ENCODE data around the gene SP5.

DNA sequence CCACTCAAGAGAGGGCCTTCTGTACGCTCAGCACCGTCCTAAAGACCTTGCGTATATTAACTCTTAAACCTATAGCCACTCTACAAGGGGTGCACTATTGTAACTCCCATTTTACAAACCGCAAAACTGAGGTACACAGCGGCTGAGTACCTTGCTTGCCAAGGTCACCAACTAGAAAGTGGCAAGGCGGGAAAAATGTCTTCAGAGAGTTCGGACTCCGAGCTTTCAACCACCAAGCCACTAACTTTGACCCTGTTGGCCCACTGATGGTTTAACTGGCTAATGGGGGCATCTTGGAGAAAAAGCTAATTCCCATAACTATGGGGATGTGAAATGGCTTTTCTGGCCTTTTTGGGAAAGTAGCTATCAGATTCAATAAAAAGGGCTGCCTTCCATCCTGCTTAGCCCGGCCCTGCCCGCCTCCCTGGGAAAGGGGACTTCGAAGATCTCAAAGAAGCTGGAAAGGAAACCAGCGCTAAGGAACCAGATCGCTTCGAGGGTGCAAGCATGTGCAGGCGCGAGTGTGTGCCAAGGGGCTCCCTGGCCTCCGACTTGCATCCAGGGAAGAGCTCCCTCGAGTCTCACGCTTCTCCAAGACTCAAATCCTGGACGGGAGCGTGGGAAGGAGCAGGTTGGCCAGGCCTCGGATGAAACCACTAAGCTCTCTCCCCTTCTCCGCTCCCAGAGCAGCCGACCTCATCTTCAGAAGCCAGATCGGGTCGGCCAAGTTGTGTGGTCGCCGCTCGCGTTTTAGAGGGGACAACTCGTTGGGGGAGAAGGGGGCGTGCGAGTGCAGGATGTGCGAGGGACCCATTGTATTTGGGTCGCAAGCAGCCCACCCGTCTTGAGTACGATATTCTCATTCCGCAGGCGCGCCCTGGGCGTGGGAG lies 2.2 kb upstream of the SP5 start:
- TF ChIP-seq POLR2A (IDR thresholded peaks at IDR 0.05), result no peak
- TF ChIP-seq CTCF (IDR thresholded peaks at IDR 0.05 in 4 of 5, conservative IDR thresholded peaks at IDR 0.05 in 1 of 5), result no peak

Measured in gastrocnemius medialis (tissue), 4 donors.